IPS-18a (cell line): ENCODE measurements around the gene ITGA2.

Experiments
- H3K27ac ChIP-seq: one replicate; pipeline ENCODE4 v1.5.1; 2013; ENCODE audit warnings: low read length
- H3K27me3 ChIP-seq: one replicate; pipeline ENCODE4 v1.6.1; 2013; ENCODE audit warnings: mild to moderate bottlenecking, low read length; ENCODE audit not compliant: control insufficient read depth, insufficient read depth
- H3K36me3 ChIP-seq: one replicate; pipeline ENCODE4 v1.6.1; 2013; ENCODE audit warnings: low read depth, low read length; ENCODE audit not compliant: control insufficient read depth
- H3K4me1 ChIP-seq: one replicate; pipeline ENCODE4 v1.6.1; 2013; ENCODE audit warnings: low read depth, low read length; ENCODE audit not compliant: control insufficient read depth
- H3K4me3 ChIP-seq: one replicate; pipeline ENCODE4 v1.5.1; 2013; ENCODE audit warnings: low read length
- H3K9ac ChIP-seq: one replicate; pipeline ENCODE4 v1.6.1; 2013; ENCODE audit warnings: mild to moderate bottlenecking, low read length, moderate library complexity
- H3K9me3 ChIP-seq: one replicate; pipeline ENCODE4 v1.6.1; 2013; ENCODE audit warnings: low read depth, low read length; ENCODE audit not compliant: control insufficient read depth

ITGA2 gene

DNA sequence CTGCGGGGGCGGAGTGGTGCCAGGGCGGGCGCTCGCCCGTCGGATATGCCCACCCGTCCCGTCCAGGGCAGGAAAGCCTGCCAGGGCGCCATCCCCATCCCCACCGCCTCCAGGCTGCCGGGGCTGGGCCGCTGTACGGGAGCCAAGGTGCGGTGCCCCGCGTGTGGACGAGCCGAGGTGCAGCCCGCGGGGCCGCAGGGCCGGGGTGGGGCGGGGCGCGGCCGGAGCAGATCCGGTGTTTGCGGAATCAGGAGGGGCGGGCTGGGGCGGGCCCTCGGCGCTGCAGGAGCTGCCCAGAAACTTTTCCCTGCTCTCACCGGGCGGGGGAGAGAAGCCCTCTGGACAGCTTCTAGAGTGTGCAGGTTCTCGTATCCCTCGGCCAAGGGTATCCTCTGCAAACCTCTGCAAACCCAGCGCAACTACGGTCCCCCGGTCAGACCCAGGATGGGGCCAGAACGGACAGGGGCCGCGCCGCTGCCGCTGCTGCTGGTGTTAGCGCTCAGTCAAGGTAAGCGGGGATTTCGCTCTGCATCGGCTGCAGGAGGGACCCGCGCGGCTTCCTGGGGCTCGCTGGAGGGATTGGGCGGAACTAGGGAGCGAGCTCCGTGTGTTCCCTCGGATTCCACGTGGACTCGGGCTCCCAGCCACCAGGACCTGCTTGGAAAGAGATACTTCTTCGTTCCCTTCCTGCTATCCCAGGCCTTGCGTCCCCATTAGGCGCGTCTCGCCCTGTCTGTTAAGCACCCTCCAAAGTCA, at the start of gene ITGA2:
TSS of gene ITGA2 (plus strand) at position 328 of the 756 bp plus-strand sequence. CDS start at position 445, 117 bp downstream.
- Histone ChIP-seq H3K4me3 (peak within 1 kb of the TSS; percentile 94), H3K4me1 (peaks cover 3% of the 10 kb centered on the region), H3K36me3 (no peaks in the 10 kb centered on the region), H3K27me3 (peaks cover 45% of the 10 kb centered on the region), H3K9me3 (no peaks in the 10 kb centered on the region), H3K9ac (peak within 1 kb of the TSS; percentile 66), H3K27ac (no peak within 1 kb of the TSS)

DNA sequence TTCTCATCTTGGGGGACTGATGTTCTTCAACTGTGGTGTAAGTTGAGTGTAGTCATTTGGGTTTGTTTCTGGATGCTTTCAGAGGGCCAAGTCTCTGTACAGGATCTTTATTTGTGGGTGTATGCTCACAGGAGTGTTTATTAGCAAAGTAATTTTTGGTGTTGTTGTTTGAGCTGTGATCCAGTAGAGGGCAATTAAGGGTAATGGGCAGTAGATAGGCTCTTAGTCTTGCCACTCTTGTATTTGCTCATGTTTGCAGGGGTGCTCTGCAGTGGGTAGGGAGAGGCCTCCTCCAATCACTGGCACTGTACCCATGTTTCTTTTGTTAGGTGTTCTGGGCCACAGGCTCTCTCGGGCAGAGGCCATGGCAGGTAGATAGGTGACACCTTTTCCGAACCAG, 45.9 kb upstream of the ITGA2 start:
- Histone ChIP-seq H3K27me3 (no peaks in the 10 kb centered on the region), H3K27ac (no peak overlapping the region), H3K9me3 (no peaks in the 10 kb centered on the region), H3K4me1 (no peaks in the 10 kb centered on the region), H3K9ac (no peak overlapping the region), H3K36me3 (no peaks in the 10 kb centered on the region), H3K4me3 (no peak overlapping the region)

- Histone ChIP-seq H3K27me3 (no peaks in the 10 kb centered on the region), H3K27ac (no peak overlapping the region), H3K36me3 (no peaks in the 10 kb centered on the region), H3K9me3 (no peaks in the 10 kb centered on the region), H3K4me3 (no peak overlapping the region), H3K4me1 (no peaks in the 10 kb centered on the region), H3K9ac (no peak overlapping the region)
Measured at GRCh38 chr5:52943808-52944207, 45.3 kb upstream of the ITGA2 start.

- Histone ChIP-seq H3K9me3 (no peaks in the 10 kb centered on the region), H3K27me3 (no peaks in the 10 kb centered on the region), H3K9ac (no peak overlapping the region), H3K36me3 (no peaks in the 10 kb centered on the region), H3K4me3 (no peak overlapping the region), H3K4me1 (no peaks in the 10 kb centered on the region), H3K27ac (no peak overlapping the region)
Measured at GRCh38 chr5:52945040-52945439, 44.1 kb upstream of the ITGA2 start.

DNA sequence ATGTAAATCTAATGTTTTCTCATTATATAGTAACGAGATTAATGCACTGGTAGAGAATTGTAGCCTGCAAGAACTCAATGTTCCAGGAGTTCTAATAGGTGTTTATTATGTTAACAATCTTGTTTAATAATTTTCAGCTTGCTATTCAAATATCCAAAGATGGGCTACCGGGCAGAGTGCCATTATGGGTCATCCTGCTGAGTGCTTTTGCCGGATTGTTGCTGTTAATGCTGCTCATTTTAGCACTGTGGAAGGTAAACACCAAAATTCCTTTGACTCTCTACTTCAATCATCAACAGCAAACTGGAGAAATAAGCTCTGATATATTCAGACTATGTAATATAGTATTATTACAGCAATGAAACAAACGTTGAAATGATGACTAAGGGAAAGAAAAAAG, 41.9 kb upstream of the ITGA2 start:
- no peak overlapping the region for H3K9ac ChIP-seq

DNA sequence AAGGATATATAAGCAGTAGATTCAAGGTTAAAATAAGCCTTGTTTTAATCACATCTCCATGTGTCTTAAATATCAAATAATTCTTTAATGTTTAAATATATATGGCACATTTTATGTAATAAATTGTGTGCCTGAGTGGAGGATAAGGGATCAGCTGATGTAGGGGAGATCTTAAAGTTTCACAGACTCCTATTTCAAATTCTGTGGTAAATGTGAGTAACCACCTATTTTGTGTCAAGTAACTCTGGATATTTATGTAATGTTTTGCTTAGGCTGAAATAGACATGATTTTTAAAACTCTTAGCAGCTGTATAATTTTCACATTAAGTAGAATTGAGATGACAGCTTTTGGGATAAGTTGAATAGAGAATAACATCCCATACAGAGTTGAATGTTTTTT, 41.3 kb upstream of the ITGA2 start:
- H3K9ac ChIP-seq: no peak overlapping the region
- no peak overlapping the region for H3K4me3 ChIP-seq
- no peaks in the 10 kb centered on the region for H3K9me3 ChIP-seq
- H3K27ac ChIP-seq: no peak overlapping the region
- no peaks in the 10 kb centered on the region for H3K4me1 ChIP-seq
- no peaks in the 10 kb centered on the region for H3K36me3 ChIP-seq
- H3K27me3 ChIP-seq: no peaks in the 10 kb centered on the region

More for the DNA sequence above, 41.9 kb upstream of the ITGA2 start:
- Histone ChIP-seq H3K27ac (no peak overlapping the region), H3K4me3 (no peak overlapping the region), H3K4me1 (no peaks in the 10 kb centered on the region), H3K27me3 (no peaks in the 10 kb centered on the region), H3K9me3 (no peaks in the 10 kb centered on the region), H3K36me3 (no peaks in the 10 kb centered on the region)

GRCh38 chr5:52948418-52949076, 40.6 kb upstream of the ITGA2 start:
- Histone ChIP-seq H3K4me1 (no peaks in the 10 kb centered on the region), H3K4me3 (no peak overlapping the region), H3K36me3 (no peaks in the 10 kb centered on the region), H3K9ac (no peak overlapping the region), H3K9me3 (no peaks in the 10 kb centered on the region), H3K27me3 (no peaks in the 10 kb centered on the region), H3K27ac (no peak overlapping the region)

DNA sequence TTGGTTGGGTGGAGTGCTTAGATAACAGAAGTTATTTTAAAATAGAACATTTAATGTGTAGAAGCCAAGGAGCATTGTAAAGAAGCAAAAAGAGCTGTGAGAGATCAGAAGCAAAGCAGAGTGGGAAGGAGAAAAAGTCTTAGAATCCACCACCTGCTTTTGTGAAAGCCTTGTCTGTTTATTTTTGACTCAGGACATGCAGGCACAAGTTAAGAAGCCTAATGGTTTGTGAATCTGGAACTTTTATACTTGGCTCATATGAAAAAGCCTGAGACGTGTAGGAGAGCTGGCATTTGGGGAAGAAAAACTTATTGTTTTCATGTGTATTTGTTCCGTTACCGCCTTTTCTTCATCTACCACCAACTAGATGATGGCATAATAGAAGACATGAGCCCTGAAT, 38.5 kb upstream of the ITGA2 start:
- Histone ChIP-seq H3K27ac (no peak overlapping the region), H3K9ac (no peak overlapping the region), H3K4me1 (no peaks in the 10 kb centered on the region), H3K4me3 (no peak overlapping the region), H3K36me3 (no peaks in the 10 kb centered on the region), H3K9me3 (no peaks in the 10 kb centered on the region), H3K27me3 (no peaks in the 10 kb centered on the region)

- no peaks in the 10 kb centered on the region for H3K9me3 ChIP-seq
- H3K9ac ChIP-seq: no peak overlapping the region
- no peaks in the 10 kb centered on the region for H3K4me1 ChIP-seq
- no peaks in the 10 kb centered on the region for H3K27me3 ChIP-seq
- no peak overlapping the region for H3K4me3 ChIP-seq
- H3K36me3 ChIP-seq: no peaks in the 10 kb centered on the region
- no peak overlapping the region for H3K27ac ChIP-seq
Measured at GRCh38 chr5:52952483-52952882, 36.7 kb upstream of the ITGA2 start.

DNA sequence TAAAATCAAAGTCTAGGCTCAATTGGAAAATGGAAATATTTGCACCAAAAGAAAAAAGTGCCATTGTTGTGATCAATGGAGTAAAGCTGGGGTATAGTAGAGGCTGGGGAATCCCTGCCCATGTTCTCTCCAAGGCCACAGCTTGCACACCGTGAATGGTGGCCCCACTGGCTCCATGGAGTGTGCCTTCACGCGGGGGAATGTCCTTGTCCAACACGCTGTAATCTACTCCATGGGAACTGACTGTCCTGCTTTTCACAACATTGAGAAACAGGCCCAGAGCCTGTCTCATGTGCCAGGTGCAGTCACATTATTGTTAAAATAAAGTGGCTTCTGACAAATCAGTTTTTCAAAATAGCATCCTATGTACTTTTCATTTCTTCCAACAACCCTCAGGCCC, 33.1 kb upstream of the ITGA2 start:
- H3K9me3 ChIP-seq: no peaks in the 10 kb centered on the region
- no peak overlapping the region for H3K9ac ChIP-seq
- no peak overlapping the region for H3K27ac ChIP-seq
- H3K4me3 ChIP-seq: no peak overlapping the region
- no peaks in the 10 kb centered on the region for H3K36me3 ChIP-seq
- no peaks in the 10 kb centered on the region for H3K27me3 ChIP-seq
- no peaks in the 10 kb centered on the region for H3K4me1 ChIP-seq

DNA sequence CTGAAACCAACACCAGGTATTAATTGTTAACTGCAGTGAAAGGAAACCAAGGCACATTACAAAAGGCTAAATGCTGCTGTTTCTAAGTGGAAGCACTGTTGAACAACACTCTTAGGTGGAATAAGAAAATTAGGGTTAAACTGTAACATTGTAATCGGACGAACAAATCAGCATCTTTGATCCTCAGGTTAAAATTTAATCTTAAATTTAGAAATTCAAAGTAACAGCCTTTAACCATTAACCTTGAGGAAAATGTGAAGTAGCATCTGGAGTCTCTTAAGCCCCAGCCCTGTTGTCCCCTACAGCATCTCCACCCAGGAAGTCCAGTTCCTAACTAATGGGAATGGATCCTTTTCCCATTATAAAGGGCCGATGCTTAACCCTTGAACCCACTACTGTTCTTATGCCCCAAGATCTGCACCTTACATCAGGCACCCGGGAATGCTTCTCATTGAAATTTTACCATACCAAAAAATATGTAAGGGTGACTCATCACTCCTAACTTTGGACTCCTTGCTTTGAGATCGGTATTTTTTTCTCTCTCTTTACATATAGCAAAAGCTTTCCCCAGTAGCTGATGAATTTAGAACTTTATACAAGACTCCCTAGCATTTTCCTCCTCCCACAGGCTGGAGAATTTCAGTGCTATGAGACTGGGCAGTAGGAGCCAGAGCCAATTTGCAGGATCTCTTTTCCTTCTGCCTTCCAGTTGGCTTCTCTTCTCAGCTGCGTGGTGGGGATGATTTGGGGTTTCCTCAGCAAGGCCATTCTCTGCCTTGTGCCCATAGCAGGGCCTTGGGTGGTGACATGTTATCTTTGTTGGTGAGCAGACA, 32.0 kb upstream of the ITGA2 start:
- Histone ChIP-seq H3K36me3 (no peaks in the 10 kb centered on the region), H3K4me1 (no peaks in the 10 kb centered on the region), H3K27me3 (no peaks in the 10 kb centered on the region), H3K4me3 (no peak overlapping the region), H3K27ac (no peak overlapping the region), H3K9me3 (no peaks in the 10 kb centered on the region), H3K9ac (no peak overlapping the region)
